Activated CD4-positive, alpha-beta T cell treated with anti-CD3 and anti-CD28 coated beads, Interleukin-2, amount 50 U/mL, for 1 hour (primary cell): ENCODE data around the gene PGD.
"Not testable (repeated sequence)": the region's sequence is repeated elsewhere in the genome, so short reads cannot be mapped to it uniquely, and the experiment has no call there.

ENCODE experiments used
- DNase-seq: peaks from one replicate; pipeline ENCODE4 v3.0.0-alpha.2; 2020

The PGD gene

DNA sequence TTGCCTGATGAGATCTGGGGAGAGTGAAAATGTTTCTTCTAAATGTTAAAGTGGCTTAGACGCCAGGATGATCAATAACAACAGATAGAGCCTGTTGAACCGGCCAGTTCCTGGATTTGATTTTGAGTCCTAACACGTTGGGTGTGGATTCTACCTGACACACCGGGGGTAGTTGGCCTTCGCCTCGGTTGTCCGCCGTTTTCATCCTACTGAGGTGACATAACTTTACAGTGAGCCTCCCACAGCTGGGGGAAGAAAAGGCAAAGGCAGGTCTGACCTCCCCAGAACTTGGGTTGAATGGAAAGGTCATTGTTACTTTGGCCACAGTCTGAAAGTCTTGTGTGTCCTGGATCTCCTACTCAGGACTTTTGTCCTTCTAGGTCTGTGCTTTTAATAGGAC lies 1.1 kb downstream of the PGD start:
- no peak for DNase-seq

DNA sequence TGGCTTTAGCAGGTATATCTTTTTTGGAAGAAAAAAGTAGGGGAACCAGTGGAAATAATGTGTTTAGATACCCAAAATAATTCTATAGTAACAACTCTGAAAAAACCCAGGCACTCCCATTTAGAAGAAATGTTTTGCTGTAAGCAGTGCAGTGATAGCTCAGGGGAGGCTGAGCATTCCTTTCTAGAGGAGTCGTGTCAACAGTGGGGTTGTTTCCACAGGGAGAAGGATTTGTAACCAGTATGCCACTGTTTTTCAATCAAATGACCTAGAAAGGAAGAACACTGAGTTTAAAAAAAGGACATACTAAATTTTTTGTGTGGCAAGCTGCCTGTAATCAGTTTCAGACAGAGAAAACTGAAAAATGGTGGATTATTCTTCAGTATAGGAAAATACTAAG lies 2.4 kb downstream of the PGD start:
- DNase-seq = no peak

- no peak for DNase-seq
Observed at GRCh38 chr1:10402729-10403274, 3.9 kb downstream of the PGD start.

DNA sequence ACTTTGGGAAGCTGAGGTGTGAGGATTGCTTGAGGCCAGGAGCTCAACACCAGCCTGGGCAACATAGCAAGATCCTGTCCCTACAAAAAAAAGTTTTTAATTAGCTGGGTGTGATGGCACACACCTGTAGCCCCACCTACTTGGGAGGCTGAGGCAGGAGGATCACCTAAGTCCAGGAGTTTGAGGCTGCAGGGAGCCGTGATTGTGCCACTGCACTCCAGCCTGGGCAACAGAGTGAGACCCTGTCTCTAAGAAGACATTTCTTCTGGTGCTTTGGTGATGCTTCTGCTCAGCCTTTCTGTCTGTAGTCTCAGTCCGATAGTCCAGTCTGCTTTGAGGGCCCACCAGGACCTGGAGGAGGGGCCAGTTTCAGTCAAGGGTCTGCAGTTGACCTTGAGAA lies 8.3 kb downstream of the PGD start:
- DNase-seq = no peak

GRCh38 chr1:10415211-10415930 lies 16.5 kb downstream of the PGD start:
- no peak for DNase-seq

DNA sequence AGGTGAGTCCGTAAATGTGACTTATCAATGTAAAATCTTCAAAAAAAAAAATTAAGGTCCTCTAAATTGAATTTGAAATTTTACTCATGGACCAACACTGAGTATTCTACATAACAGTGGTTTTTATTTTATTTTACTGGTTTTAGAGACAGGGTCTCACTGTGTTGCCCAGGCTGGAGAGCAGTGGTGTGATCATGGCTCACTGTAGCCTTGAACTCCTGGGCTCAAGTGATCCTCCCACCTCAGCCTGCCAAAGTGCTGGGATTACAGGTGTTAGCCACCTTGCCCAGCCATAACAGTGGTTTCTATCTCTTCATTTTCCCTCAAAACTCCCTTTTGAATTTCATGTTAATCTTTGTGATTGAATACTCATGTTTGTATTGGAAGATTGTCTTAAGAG lies 17.1 kb downstream of the PGD start:
- not testable (repeated sequence) for DNase-seq

DNA sequence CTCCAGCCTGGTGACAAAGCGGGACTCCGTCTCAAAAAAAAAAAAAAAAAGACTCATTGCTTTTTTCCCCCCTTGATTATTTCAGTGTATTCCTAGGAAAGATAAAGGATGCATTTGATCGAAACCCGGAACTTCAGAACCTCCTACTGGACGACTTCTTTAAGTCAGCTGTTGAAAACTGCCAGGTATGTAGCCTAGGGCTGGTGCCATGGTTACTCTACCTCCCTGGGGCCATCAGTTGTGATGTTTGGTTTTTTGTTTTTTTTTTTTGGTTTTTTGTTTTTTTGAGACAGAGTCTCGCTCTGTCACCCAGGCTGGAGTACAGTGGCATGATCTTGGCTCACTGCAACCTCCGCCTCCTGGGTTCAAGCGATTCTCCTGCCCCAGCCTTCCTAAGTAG lies 19.9 kb downstream of the PGD start:
- not testable (repeated sequence) for DNase-seq

DNA sequence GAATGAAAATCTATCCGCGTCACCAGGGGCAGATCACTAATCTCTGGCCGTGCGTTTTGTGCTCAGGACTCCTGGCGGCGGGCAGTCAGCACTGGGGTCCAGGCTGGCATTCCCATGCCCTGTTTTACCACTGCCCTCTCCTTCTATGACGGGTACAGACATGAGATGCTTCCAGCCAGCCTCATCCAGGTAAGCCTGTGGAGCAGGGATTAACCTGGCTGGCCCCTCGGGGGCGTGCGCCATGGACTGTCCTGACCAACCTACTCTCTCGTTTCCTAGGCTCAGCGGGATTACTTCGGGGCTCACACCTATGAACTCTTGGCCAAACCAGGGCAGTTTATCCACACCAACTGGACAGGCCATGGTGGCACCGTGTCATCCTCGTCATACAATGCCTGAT lies 20.5 kb downstream of the PGD start:
- DNase-seq = no peak

DNA sequence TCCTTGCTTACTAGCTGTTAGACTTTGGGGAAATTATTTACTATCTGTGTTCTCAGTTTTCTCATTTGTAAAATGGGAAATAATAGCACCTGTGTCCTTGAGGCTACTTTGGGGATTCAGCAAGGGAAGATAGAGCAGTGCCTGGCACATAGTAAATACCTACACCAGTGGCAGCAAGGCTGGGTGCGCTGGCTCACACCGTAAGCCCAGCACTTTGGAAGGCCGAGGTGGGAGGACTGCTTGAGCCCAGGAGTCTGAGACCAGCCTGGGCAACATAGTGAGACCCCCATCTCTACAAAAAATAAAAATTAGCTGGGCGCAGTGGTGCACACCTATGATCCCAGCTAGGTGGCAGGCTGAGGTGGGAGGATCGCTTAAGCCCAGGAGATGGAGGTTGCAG lies 22.8 kb downstream of the PGD start:
- DNase-seq = no peak

GRCh38 chr1:10424034-10424433 lies 25.2 kb downstream of the PGD start:
- no peak for DNase-seq

GRCh38 chr1:10424651-10425050 lies 25.8 kb downstream of the PGD start:
- no peak for DNase-seq

GRCh38 chr1:10425826-10426534 lies 27.1 kb downstream of the PGD start:
- not testable (repeated sequence) for DNase-seq

DNA sequence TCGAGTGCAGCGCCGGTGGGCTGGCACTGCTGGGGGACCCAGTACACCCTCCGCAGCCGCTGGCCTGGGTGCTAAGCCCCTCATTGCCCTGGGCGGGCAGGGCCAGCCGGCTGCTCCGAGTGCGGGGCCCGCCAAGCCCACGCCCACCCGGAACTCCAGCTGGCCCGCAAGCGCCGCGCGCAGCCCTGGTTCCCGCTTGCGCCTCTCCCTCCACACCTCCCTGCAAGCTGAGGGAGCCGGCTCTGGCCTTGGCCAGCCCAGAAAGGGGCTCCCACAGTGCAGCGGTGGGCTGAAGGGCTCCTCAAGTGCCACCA lies 27.6 kb downstream of the PGD start:
- not testable (repeated sequence) for DNase-seq

- DNase-seq = no peak
Observed at GRCh38 chr1:10428984-10429383, 30.1 kb downstream of the PGD start.

DNA sequence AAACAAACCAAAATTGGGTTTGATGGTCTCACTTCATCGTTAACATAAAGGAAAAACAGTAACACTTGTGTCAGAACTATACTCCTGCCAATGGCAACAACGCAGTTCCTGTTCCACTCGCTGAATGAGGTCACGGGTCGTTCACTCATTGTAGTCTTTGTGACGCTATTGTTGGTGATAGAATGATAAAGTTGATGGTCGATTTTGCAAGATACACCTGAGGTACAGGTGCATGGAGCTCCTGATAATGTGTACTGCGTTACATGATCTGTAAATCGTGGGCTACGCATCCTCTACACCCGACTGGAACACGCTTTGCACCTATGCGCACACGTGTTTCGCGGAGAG lies 31.0 kb downstream of the PGD start:
- DNase-seq = peak; percentile 9

GRCh38 chr1:10430216-10431069 lies 31.6 kb downstream of the PGD start, which contains the start of gene CENPS:
TSS of gene CENPS (plus strand) at chr1:10430433. CDS start at chr1:10430518, 85 bp downstream.
- peak; percentile 84 for DNase-seq

DNA sequence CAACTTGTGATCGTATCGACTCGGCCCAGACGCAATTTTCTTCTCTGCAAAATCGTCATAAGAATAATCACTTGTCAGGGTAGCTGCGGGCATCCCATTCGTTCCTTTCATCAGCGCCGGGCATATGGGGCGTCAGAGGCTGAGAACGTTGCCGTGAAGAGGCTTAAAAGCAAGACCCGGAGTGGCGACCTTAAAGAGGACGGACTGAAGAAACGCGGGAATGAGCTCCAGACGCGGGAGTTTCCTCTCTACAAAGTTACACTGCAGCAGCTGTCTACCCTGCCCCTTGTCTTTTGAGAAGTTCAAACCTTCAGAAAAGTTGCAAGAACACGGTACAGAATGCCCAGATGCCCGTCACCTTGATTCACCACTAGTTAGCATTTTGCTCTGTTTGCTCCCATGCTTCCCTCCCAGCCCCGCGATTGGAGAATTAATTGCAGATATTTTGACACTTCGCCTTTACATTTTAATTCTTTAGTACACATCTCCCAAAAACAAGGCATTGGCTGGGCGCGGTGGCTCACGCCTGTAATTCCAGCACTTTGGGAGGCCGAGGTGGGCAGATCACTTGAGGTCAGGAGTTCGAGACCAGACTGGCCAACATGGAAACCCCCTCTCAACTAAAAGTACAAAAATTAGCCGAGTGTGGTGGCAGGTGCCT lies 32.3 kb downstream of the PGD start:
- DNase-seq = no peak

DNA sequence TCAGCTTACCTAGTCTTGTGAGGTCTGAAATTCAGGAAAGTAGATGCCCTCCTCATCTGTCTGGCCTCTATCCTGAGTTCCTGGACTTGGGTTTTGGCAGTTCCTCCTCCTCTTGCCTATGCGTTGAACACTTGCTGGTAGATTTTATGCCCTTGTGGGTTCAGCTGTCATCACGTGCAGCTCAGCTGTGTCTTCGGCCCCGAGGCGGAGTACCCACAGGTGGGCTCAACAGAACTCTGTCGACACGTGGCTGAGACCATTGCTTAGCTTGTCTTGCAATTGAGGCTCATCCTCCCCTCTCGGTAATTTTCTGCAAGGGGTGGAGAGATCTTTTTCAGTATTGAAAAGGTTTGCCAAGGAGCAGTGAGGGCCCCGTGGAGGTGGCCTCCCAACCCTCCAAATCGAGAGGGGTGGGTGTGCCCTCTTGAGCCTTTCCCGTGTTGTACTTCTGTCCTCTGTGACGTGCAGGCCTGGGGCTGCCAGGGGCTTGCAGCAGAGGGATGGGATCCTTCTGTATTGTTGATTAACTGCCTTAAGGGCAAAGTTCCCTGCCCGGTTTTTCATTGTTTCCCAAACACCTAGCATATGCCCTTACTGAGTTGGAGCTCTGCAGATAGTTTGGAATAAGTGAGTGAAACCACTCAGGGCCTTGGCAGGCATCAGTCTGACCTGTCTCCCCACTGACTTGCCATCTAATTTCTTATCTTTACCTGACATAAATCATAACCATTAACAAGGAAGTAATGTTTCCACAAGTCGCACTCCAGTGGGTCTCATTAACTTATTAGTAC lies 34.2 kb downstream of the PGD start:
- DNase-seq = no peak

DNA sequence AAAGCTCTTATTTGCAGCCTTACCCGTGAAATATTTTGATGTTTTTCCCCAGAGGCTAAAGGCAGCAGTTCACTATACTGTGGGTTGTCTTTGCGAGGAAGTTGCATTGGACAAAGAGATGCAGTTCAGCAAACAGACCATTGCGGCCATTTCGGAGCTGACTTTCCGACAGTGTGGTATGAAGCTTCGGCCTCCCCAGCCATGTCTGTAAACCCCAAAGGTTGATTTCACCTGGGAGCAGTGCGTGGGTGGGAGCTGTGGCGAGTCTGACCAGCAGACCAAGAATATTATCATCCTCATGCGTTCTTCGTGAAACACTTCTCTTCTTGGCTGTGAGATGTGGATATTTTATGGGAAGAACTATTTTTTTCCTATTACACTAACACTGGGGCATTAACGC lies 34.9 kb downstream of the PGD start:
- DNase-seq = no peak

DNA sequence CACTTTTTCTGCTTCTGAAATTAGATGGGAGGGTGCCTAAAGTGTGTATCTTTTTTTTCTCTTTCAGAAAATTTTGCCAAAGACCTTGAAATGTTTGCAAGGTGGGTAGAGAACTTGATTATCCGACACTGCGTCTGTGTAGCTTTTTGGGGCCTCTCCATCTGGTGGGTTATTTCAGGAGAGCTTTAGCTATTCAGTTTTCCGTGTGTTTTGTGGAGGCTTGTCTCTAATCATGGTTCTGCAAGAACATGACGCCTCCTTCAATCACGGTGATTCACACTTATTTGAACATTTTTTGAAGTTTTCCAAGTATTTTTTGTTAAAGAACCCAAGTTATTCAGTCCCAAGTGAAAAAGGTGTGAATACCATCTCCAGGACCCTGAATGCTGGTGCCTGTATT lies 35.7 kb downstream of the PGD start:
- no peak for DNase-seq

- no peak for DNase-seq
Observed at GRCh38 chr1:10437052-10437451, 38.2 kb downstream of the PGD start.

DNA sequence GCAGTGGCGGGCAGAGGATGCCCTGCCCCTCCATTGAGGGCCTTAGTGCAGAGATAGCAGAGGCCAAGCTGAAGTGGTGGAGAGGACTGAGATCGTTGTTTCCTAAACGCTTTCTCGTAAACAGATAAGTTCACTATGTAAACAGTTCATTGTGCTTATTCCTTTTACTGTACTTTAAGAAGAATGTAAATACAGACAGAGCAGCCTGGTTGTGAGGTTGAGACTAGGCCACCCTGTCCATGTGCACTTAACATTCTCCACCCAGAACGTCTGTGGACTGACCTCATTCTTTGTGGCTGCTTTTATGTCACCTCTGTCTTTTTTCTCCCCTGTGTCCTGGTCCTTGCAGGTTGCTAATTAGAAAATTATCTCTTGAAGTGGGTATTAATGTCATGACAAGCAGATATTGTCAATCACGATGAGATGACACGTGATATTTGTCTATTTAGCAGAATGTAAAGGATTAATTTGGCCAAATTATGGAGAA lies 39.9 kb downstream of the PGD start:
- DNase-seq = no peak
